Peyer's patch (tissue), 4 donors: Measurements from ENCODE around the gene OLFM2.

Source experiments
- CTCF ChIP-seq, 6 experiments: fragments of 450-650 bp in 4 of 6; fragments of 200-600 bp in 2 of 6; sonication (generic) in 1 of 6; IDR thresholded peaks; one replicate each; pipeline ENCODE4 v1.5.1; 2017 to 2019; ENCODE audit warnings: antibody characterized with exemption in 6 of 6, mild to moderate bottlenecking in 3 of 6, moderate library complexity in 1 of 6
- POLR2A ChIP-seq, 2 donors: fragments of 450-650 bp; IDR thresholded peaks; one replicate each; pipeline ENCODE4 v1.5.1; 2017; ENCODE audit warnings: antibody characterized with exemption in 2 of 2, mild to moderate bottlenecking in 2 of 2, moderate library complexity in 2 of 2

GRCh38 chr19:9913237-9914000 lies 22.9 kb downstream of the OLFM2 start:
- TF ChIP-seq CTCF (IDR thresholded peaks at IDR 0.05) (no peak), POLR2A (IDR thresholded peaks at IDR 0.05) (no peak)
